PC-9 (cell line): ENCODE data around the gene NUP188.

Experiments
- EZH2 ChIP-seq: fragments of 200-600 bp; sonication (generic); IDR thresholded peaks from 2 replicates; pipeline ENCODE4 v1.8.0; 2017; ENCODE audit warnings: antibody characterized with exemption, low read depth
- TF ChIP-seq, protein P1 (sequence below): fragments of 200-600 bp; sonication (generic); conservative IDR thresholded peaks from 2 replicates; pipeline ENCODE4 v1.6.1; 2017; ENCODE audit warnings: mixed run types, antibody characterized with exemption, mild to moderate bottlenecking, moderate library complexity

- TF ChIP-seq, protein P1, sequence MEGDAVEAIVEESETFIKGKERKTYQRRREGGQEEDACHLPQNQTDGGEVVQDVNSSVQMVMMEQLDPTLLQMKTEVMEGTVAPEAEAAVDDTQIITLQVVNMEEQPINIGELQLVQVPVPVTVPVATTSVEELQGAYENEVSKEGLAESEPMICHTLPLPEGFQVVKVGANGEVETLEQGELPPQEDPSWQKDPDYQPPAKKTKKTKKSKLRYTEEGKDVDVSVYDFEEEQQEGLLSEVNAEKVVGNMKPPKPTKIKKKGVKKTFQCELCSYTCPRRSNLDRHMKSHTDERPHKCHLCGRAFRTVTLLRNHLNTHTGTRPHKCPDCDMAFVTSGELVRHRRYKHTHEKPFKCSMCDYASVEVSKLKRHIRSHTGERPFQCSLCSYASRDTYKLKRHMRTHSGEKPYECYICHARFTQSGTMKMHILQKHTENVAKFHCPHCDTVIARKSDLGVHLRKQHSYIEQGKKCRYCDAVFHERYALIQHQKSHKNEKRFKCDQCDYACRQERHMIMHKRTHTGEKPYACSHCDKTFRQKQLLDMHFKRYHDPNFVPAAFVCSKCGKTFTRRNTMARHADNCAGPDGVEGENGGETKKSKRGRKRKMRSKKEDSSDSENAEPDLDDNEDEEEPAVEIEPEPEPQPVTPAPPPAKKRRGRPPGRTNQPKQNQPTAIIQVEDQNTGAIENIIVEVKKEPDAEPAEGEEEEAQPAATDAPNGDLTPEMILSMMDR, result no peak
- no peak for TF ChIP-seq EZH2
Measured at GRCh38 chr9:129008986-129009583, 61.6 kb downstream of the NUP188 start.
